GM23338 (cell line): ENCODE measurements around the gene ZNF19.

ENCODE experiments used
- CTCF ChIP-seq, 2 experiments: fragments of 200-600 bp in 1 of 2; sonication (generic) in 1 of 2; conservative IDR thresholded peaks; 2 replicates each; pipeline versions ENCODE4 v1.5.1 to v1.6.1; 2016 to 2017; ENCODE audit warnings: antibody characterized with exemption in 2 of 2, low read depth in 2 of 2, mild to moderate bottlenecking in 2 of 2, moderate library complexity in 1 of 2
- EZH2 ChIP-seq: fragments of 200-600 bp; sonication (generic); IDR thresholded peaks from one replicate; pipeline ENCODE4 v1.8.0; 2017; ENCODE audit warnings: antibody characterized with exemption, mild to moderate bottlenecking, low read depth; ENCODE audit not compliant: unreplicated experiment
- EZH2phosphoT487 ChIP-seq: fragments of 200-600 bp; sonication (generic); IDR thresholded peaks from one replicate; pipeline ENCODE4 v1.8.1; 2018; ENCODE audit warnings: antibody characterized with exemption; ENCODE audit not compliant: unreplicated experiment
- JUNB ChIP-seq: IDR thresholded peaks from one replicate; pipeline ENCODE4 v1.6.1; 2016; ENCODE audit warnings: antibody characterized with exemption; ENCODE audit not compliant: unreplicated experiment
- POLR2AphosphoS5 ChIP-seq: IDR thresholded peaks from 2 replicates; pipeline ENCODE4 v1.6.1; 2016; ENCODE audit warnings: antibody characterized with exemption, low read depth
- REST ChIP-seq: IDR thresholded peaks from one replicate; pipeline ENCODE4 v1.6.1; 2018; ENCODE audit warnings: antibody characterized with exemption; ENCODE audit not compliant: unreplicated experiment
- STAT1 ChIP-seq: IDR thresholded peaks from one replicate; pipeline ENCODE4 v1.6.1; 2016; ENCODE audit warnings: antibody characterized with exemption; ENCODE audit not compliant: unreplicated experiment
- ZNF331 ChIP-seq: fragments of 250-450 bp; sonication (Bioruptor Pico); IDR thresholded peaks from 2 replicates; pipeline ENCODE4 v1.5.0; 2020; ENCODE audit warnings: low read depth, mild to moderate bottlenecking, moderate library complexity

- TF ChIP-seq CTCF (conservative IDR thresholded peaks at IDR 0.05; ENCODE audit: low read depth in 2 of 2) (no peak), POLR2AphosphoS5 (no peak), EZH2 (no peak), JUNB (no peak), EZH2phosphoT487 (no peak), STAT1 (no peak), ZNF331 (no peak), REST (no peak)
Observed at GRCh38 chr16:71430744-71431143, 58.4 kb downstream of the ZNF19 start.
